OCI-LY1 (cell line): ENCODE results near the gene FAM151B.

Experiments
- H2AFZ ChIP-seq: fragments of 200-600 bp; sonication (generic), shearing (Covaris generic); 2 replicates; pipeline ENCODE4 v1.6.0; 2014; ENCODE audit warnings: antibody characterized with exemption, mild to moderate bottlenecking, low read length
- H3F3A ChIP-seq: fragments of 200-600 bp; sonication (generic), shearing (Covaris generic); 2 replicates; pipeline ENCODE4 v1.6.0; 2014; ENCODE audit warnings: mild to moderate bottlenecking, antibody characterized with exemption, low read length, moderate library complexity; ENCODE audit not compliant: insufficient read depth
- H3K27ac ChIP-seq: fragments of 200-600 bp; sonication (generic); 2 replicates; pipeline ENCODE4 v1.5.1; 2014; ENCODE audit warnings: low read length, mixed run types, mild to moderate bottlenecking, low read depth; ENCODE audit not compliant: poor library complexity, severe bottlenecking
- H3K27me3 ChIP-seq: fragments of 200-600 bp; sonication (generic); 2 replicates; pipeline ENCODE4 v1.6.0; 2014; ENCODE audit warnings: antibody characterized with exemption, mild to moderate bottlenecking, low read length, moderate library complexity; ENCODE audit not compliant: insufficient read depth
- H3K36me3 ChIP-seq: fragments of 200-600 bp; sonication (generic); 2 replicates; pipeline ENCODE4 v1.6.1; 2014; ENCODE audit warnings: mild to moderate bottlenecking, antibody characterized with exemption, low read length, moderate library complexity, mixed read lengths; ENCODE audit not compliant: insufficient read depth
- H3K4me1 ChIP-seq: fragments of 200-600 bp; sonication (generic); 2 replicates; pipeline ENCODE4 v1.5.1; 2014; ENCODE audit warnings: mild to moderate bottlenecking, low read length, moderate library complexity; ENCODE audit not compliant: insufficient read depth, severe bottlenecking
- H3K4me2 ChIP-seq: fragments of 200-600 bp; sonication (generic), shearing (Covaris generic); 2 replicates; pipeline ENCODE4 v1.6.1; 2014; ENCODE audit warnings: low read length
- H3K4me3 ChIP-seq: fragments of 200-600 bp; sonication (generic); 2 replicates; pipeline ENCODE4 v1.5.1; 2014; ENCODE audit warnings: low read length, low read depth, mild to moderate bottlenecking, mixed read lengths; ENCODE audit not compliant: poor library complexity, severe bottlenecking
- H3K79me2 ChIP-seq: fragments of 200-600 bp; shearing (Covaris generic); 2 replicates; pipeline ENCODE4 v1.6.1; 2016; ENCODE audit warnings: mixed run types, low read length, mixed read lengths; ENCODE audit not compliant: insufficient read depth
- H3K9ac ChIP-seq: fragments of 200-600 bp; sonication (generic), shearing (Covaris generic); 2 replicates; pipeline ENCODE4 v1.6.1; 2014; ENCODE audit warnings: mild to moderate bottlenecking, low read length, mixed read lengths
- H3K9me2 ChIP-seq: fragments of 200-600 bp; sonication (generic), shearing (Covaris generic); 2 replicates; pipeline ENCODE4 v1.6.1; 2014; ENCODE audit warnings: low read depth, mild to moderate bottlenecking, low read length, mixed read lengths
- H3K9me3 ChIP-seq: fragments of 200-600 bp; shearing (Covaris generic); 2 replicates; pipeline ENCODE4 v1.6.1; 2014; ENCODE audit warnings: low read length, mixed read lengths
- H4K20me1 ChIP-seq: fragments of 200-600 bp; sonication (generic), shearing (Covaris generic); 2 replicates; pipeline ENCODE4 v1.6.0; 2016; ENCODE audit warnings: mild to moderate bottlenecking, low read length; ENCODE audit not compliant: insufficient read depth
- CTCF ChIP-seq: fragments of 200-600 bp; sonication (generic), shearing (Covaris generic); IDR thresholded peaks from 2 replicates; pipeline ENCODE4 v1.5.1; 2017; ENCODE audit warnings: mild to moderate bottlenecking, antibody characterized with exemption, low read length, moderate library complexity, mixed read lengths
- EZH2 ChIP-seq: fragments of 200-600 bp; sonication (generic), shearing (Covaris generic); IDR thresholded peaks from 2 replicates; pipeline ENCODE4 v1.8.0; 2017; ENCODE audit warnings: borderline replicate concordance, mixed run types, mild to moderate bottlenecking, antibody characterized with exemption, low read length, moderate library complexity, mixed read lengths

The FAM151B gene

GRCh38 chr5:80502800-80503199 is 14.9 kb downstream of the FAM151B start:
- TF ChIP-seq EZH2 (no peak), CTCF (no peak)
- Histone ChIP-seq H3K79me2 (no peaks in the 10 kb centered on the region), H3K27me3 (no peaks in the 10 kb centered on the region), H2AFZ (no peak overlapping the region), H3F3A (no peaks in the 10 kb centered on the region), H3K9ac (no peak overlapping the region), H3K9me2 (no peaks in the 10 kb centered on the region), H3K4me2 (no peak overlapping the region), H3K36me3 (no peaks in the 10 kb centered on the region), H4K20me1 (no peaks in the 10 kb centered on the region), H3K4me1 (no peaks in the 10 kb centered on the region), H3K4me3 (no peak overlapping the region), H3K9me3 (no peaks in the 10 kb centered on the region), H3K27ac (no peak overlapping the region)

- Histone ChIP-seq H3K9ac (no peak overlapping the region), H3K9me2 (no peaks in the 10 kb centered on the region), H3K4me1 (no peaks in the 10 kb centered on the region), H3K36me3 (no peaks in the 10 kb centered on the region), H3K4me2 (no peak overlapping the region; the same call in 1 of the 2 replicates), H4K20me1 (no peaks in the 10 kb centered on the region), H3K27ac (no peak overlapping the region), H3K4me3 (no peak overlapping the region), H3K27me3 (no peaks in the 10 kb centered on the region), H2AFZ (no peak overlapping the region), H3K9me3 (no peaks in the 10 kb centered on the region), H3K79me2 (no peaks in the 10 kb centered on the region), H3F3A (no peaks in the 10 kb centered on the region)
- no peak for TF ChIP-seq EZH2
- no peak for TF ChIP-seq CTCF
Measured at GRCh38 chr5:80503641-80504040, 15.7 kb downstream of the FAM151B start.

- no peak for TF ChIP-seq EZH2
- TF ChIP-seq CTCF, result no peak
- H3K4me3 ChIP-seq, result no peak overlapping the region
- H3K9me3 ChIP-seq, result no peaks in the 10 kb centered on the region
- H3F3A ChIP-seq, result no peaks in the 10 kb centered on the region
- H2AFZ ChIP-seq, result no peak overlapping the region
- H3K27ac ChIP-seq, result no peak overlapping the region
- H3K36me3 ChIP-seq, result no peaks in the 10 kb centered on the region
- no peaks in the 10 kb centered on the region for H3K9me2 ChIP-seq
- H3K79me2 ChIP-seq, result no peaks in the 10 kb centered on the region
- no peaks in the 10 kb centered on the region for H3K4me1 ChIP-seq
- H3K9ac ChIP-seq, result no peak overlapping the region
- no peaks in the 10 kb centered on the region for H3K27me3 ChIP-seq
- no peaks in the 10 kb centered on the region for H4K20me1 ChIP-seq
- H3K4me2 ChIP-seq, result no peak overlapping the region
Measured at GRCh38 chr5:80504833-80505232, 16.9 kb downstream of the FAM151B start.
